ENCODE data around the gene TCF20.

DNA sequence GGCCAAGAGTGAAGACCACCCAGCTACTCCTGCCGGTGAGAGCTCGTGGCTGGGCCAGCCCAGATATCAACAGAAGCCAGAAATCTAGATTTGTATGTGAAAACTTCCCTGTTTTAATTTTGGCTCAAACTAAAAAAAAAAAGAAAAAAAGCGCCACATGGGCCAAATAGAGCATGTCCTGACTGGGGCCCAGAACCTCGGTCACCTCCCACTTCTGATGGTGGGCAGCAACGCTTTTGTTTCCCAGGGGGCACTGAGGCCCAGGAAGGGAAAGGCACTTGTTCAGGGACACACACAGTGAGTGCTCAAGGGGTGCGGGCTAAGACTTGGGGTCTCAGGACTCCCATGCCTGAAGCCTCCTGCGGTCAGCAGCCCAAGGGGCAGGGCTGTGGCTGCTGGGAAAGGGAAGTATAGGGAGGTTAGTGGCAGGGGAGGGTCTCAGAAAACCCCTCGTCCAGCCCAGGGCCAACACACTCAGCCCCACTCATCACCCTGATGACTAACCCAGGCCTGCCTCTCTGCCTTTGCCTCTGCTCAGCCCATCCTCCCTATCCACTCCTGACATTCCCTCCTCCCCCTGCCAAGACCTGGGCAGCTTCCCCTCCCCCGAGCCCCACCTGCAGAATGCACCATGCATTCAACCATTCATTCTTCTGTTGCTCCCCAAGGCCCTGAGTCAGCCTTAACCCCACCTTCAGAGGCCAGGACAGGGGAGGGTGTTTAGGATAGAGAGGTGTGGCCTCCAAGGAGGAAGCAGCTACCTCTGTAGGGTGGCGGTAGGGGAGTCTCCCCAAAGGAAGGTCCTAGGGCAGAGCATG lies 30.0 kb upstream of the TCF20 start:
- TF ChIP-seq, protein P1, sequence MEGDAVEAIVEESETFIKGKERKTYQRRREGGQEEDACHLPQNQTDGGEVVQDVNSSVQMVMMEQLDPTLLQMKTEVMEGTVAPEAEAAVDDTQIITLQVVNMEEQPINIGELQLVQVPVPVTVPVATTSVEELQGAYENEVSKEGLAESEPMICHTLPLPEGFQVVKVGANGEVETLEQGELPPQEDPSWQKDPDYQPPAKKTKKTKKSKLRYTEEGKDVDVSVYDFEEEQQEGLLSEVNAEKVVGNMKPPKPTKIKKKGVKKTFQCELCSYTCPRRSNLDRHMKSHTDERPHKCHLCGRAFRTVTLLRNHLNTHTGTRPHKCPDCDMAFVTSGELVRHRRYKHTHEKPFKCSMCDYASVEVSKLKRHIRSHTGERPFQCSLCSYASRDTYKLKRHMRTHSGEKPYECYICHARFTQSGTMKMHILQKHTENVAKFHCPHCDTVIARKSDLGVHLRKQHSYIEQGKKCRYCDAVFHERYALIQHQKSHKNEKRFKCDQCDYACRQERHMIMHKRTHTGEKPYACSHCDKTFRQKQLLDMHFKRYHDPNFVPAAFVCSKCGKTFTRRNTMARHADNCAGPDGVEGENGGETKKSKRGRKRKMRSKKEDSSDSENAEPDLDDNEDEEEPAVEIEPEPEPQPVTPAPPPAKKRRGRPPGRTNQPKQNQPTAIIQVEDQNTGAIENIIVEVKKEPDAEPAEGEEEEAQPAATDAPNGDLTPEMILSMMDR (IDR thresholded peaks at IDR 0.05; ENCODE audit: low read depth, low read length, missing input control), result no peak
- TF ChIP-seq FOXA2 (IDR thresholded peaks at IDR 0.05) (no peak), ATF3 (IDR thresholded peaks at IDR 0.05) (no peak)

Data from liver (tissue), 3 donors.